SU-DHL-6 (cell line): Measurements from ENCODE around the gene KMT2A.

Experiments
- EZH2phosphoT487 ChIP-seq: fragments of 200-600 bp; sonication (generic), shearing (Covaris generic); conservative IDR thresholded peaks from 2 replicates; pipeline ENCODE4 v1.6.1; 2018; ENCODE audit warnings: mild to moderate bottlenecking, antibody characterized with exemption, low read length, moderate library complexity, mixed read lengths
- TF ChIP-seq, protein P1 (sequence below): fragments of 200-600 bp; sonication (generic); IDR thresholded peaks from one replicate; pipeline ENCODE4 v1.5.1; 2017; ENCODE audit warnings: antibody characterized with exemption, mild to moderate bottlenecking, low read length, moderate library complexity; ENCODE audit not compliant: insufficient read depth, poor library complexity, severe bottlenecking

- TF ChIP-seq, protein P1, sequence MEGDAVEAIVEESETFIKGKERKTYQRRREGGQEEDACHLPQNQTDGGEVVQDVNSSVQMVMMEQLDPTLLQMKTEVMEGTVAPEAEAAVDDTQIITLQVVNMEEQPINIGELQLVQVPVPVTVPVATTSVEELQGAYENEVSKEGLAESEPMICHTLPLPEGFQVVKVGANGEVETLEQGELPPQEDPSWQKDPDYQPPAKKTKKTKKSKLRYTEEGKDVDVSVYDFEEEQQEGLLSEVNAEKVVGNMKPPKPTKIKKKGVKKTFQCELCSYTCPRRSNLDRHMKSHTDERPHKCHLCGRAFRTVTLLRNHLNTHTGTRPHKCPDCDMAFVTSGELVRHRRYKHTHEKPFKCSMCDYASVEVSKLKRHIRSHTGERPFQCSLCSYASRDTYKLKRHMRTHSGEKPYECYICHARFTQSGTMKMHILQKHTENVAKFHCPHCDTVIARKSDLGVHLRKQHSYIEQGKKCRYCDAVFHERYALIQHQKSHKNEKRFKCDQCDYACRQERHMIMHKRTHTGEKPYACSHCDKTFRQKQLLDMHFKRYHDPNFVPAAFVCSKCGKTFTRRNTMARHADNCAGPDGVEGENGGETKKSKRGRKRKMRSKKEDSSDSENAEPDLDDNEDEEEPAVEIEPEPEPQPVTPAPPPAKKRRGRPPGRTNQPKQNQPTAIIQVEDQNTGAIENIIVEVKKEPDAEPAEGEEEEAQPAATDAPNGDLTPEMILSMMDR: no peak
- TF ChIP-seq EZH2phosphoT487: no peak
Measured at GRCh38 chr11:118439646-118440045, 3.4 kb downstream of the KMT2A start.
